OCI-LY3 (cell line): ENCODE results near the gene PARD6G.

ENCODE experiments used
- H2AFZ ChIP-seq: fragments of 200-600, 300-600 bp; shearing (Covaris generic); 2 replicates; pipeline ENCODE4 v1.6.0; 2014; ENCODE audit warnings: antibody characterized with exemption, low read depth, low read length
- H3K27ac ChIP-seq: fragments of 200-600, 300-600 bp; sonication (generic); 2 replicates; pipeline ENCODE4 v1.5.1; 2014; ENCODE audit warnings: mild to moderate bottlenecking, low read length, moderate library complexity, mixed read lengths
- H3K27me3 ChIP-seq: fragments of 200-600, 300-600 bp; sonication (generic); 2 replicates; pipeline ENCODE4 v1.6.1; 2014; ENCODE audit warnings: low read depth, low read length, mixed read lengths
- H3K36me3 ChIP-seq: fragments of 200-600, 300-600 bp; sonication (generic); replicated peaks from 2 replicates; pipeline ENCODE3; 2014; ENCODE audit warnings: low read depth, low read length, mixed read lengths
- H3K4me1 ChIP-seq: fragments of 300-600, 200-600 bp; sonication (generic); 2 replicates; pipeline ENCODE4 v1.6.1; 2014; ENCODE audit warnings: low read length, mixed read lengths
- H3K4me2 ChIP-seq: fragments of 200-600, 300-600 bp; sonication (generic); 2 replicates; pipeline ENCODE4 v1.6.1; 2014; ENCODE audit warnings: low read length, mixed read lengths
- H3K4me3 ChIP-seq: fragments of 300-600, 200-600 bp; sonication (generic); 2 replicates; pipeline ENCODE4 v1.5.1; 2014; ENCODE audit warnings: antibody characterized with exemption, mild to moderate bottlenecking, low read length, moderate library complexity
- H3K79me2 ChIP-seq: fragments of 300-600, 200-600 bp; shearing (Covaris generic); 2 replicates; pipeline ENCODE4 v1.6.1; 2014; ENCODE audit warnings: mild to moderate bottlenecking, low read length, mixed read lengths
- H3K9ac ChIP-seq: fragments of 300-600, 200-600 bp; shearing (Covaris generic); 2 replicates; pipeline ENCODE4 v1.6.0; 2014; ENCODE audit warnings: mild to moderate bottlenecking, low read length, moderate library complexity
- H3K9me3 ChIP-seq: fragments of 200-600, 300-600 bp; shearing (Covaris generic); 2 replicates; pipeline ENCODE4 v1.6.1; 2014; ENCODE audit warnings: low read length, mixed read lengths; ENCODE audit not compliant: insufficient read depth
- H4K20me1 ChIP-seq: fragments of 200-600, 300-600 bp; sonication (generic); 2 replicates; pipeline ENCODE4 v1.6.1; 2016; ENCODE audit warnings: low read length, mixed read lengths; ENCODE audit not compliant: insufficient read depth
- EZH2phosphoT487 ChIP-seq: fragments of 200-600 bp; shearing (Covaris generic); IDR thresholded peaks from 2 replicates; pipeline ENCODE4 v1.6.1; 2018; ENCODE audit warnings: antibody characterized with exemption, mixed run types, low read depth
- TF ChIP-seq, protein P1 (sequence below): fragments of 200-600, 300-600 bp; sonication (generic); IDR thresholded peaks from 2 replicates; pipeline ENCODE4 v1.5.1; 2014; ENCODE audit warnings: antibody characterized with exemption, low read length, low read depth

PARD6G gene

DNA sequence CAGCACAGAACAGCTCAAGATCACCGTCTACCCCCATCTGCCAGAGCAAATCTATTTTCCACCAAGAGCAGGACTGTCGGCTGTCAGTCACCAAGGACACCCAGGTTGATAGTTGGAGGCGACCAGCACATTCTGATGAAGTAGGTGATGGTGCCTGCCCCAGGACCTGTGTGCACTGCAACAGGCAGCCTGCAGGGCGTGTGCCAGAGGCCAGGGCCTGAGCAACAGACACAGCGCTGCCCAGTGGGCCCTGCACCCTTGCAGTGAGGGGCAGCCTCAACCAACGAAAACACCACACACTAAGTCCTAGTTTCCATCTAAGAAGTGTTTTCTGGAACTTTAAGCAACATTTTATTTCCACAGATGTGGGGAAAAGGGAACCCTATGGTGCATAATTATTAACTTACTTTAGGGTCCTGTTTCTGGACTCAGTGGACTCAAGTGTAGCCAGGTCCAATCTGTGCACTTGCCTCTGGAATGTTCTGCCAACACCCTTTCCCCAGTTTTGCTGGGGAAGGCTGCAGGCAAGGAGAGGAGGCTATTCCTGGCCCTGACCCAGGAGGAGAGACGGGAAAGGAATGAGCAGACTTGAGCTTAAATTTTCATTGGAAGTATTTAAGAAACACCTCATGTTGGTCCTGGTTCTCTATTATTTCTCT is 76.8 kb downstream of the PARD6G start:
- TF ChIP-seq EZH2phosphoT487, result no peak
- TF ChIP-seq, protein P1, sequence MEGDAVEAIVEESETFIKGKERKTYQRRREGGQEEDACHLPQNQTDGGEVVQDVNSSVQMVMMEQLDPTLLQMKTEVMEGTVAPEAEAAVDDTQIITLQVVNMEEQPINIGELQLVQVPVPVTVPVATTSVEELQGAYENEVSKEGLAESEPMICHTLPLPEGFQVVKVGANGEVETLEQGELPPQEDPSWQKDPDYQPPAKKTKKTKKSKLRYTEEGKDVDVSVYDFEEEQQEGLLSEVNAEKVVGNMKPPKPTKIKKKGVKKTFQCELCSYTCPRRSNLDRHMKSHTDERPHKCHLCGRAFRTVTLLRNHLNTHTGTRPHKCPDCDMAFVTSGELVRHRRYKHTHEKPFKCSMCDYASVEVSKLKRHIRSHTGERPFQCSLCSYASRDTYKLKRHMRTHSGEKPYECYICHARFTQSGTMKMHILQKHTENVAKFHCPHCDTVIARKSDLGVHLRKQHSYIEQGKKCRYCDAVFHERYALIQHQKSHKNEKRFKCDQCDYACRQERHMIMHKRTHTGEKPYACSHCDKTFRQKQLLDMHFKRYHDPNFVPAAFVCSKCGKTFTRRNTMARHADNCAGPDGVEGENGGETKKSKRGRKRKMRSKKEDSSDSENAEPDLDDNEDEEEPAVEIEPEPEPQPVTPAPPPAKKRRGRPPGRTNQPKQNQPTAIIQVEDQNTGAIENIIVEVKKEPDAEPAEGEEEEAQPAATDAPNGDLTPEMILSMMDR, result no peak
- Histone ChIP-seq H3K27me3 (peaks cover 43% of the 10 kb centered on the region), H3K36me3 (no peaks in the 10 kb centered on the region), H2AFZ (no peak overlapping the region), H3K4me2 (no peak overlapping the region), H3K9ac (no peak overlapping the region), H3K27ac (no peak overlapping the region), H3K79me2 (no peaks in the 10 kb centered on the region), H3K4me3 (no peak overlapping the region), H3K9me3 (no peaks in the 10 kb centered on the region), H3K4me1 (peaks cover 9% of the 10 kb centered on the region), H4K20me1 (peaks cover 22% of the 10 kb centered on the region)

- no peak overlapping the region for H3K4me2 ChIP-seq
Observed at GRCh38 chr18:80169607-80170006, 77.7 kb downstream of the PARD6G start.

GRCh38 chr18:80168982-80169381 is 78.3 kb downstream of the PARD6G start:
- Histone ChIP-seq H3K27me3 (peaks cover 32% of the 10 kb centered on the region), H3K36me3 (no peaks in the 10 kb centered on the region), H3K27ac (no peak overlapping the region), H2AFZ (no peak overlapping the region), H3K9ac (no peak overlapping the region), H3K4me3 (no peak overlapping the region), H3K9me3 (no peaks in the 10 kb centered on the region), H3K79me2 (no peaks in the 10 kb centered on the region), H3K4me1 (peaks cover 9% of the 10 kb centered on the region), H4K20me1 (peaks cover 16% of the 10 kb centered on the region), H3K4me2 (no peak overlapping the region)
- TF ChIP-seq, protein P1, result no peak
- no peak for TF ChIP-seq EZH2phosphoT487

More at GRCh38 chr18:80169607-80170006, 77.7 kb downstream of the PARD6G start:
- Histone ChIP-seq H3K9ac (no peak overlapping the region), H3K27ac (no peak overlapping the region), H3K79me2 (no peaks in the 10 kb centered on the region), H2AFZ (no peak overlapping the region), H3K4me1 (peaks cover 9% of the 10 kb centered on the region), H3K36me3 (no peaks in the 10 kb centered on the region), H3K4me3 (no peak overlapping the region), H3K27me3 (peaks cover 36% of the 10 kb centered on the region), H3K9me3 (no peaks in the 10 kb centered on the region), H4K20me1 (peaks cover 20% of the 10 kb centered on the region)
- no peak for TF ChIP-seq EZH2phosphoT487
- TF ChIP-seq, protein P1, result no peak

- Histone ChIP-seq H3K9ac (no peak overlapping the region), H3K9me3 (no peaks in the 10 kb centered on the region), H3K4me2 (no peak overlapping the region), H4K20me1 (peaks cover 12% of the 10 kb centered on the region; the same call in 1 of the 2 replicates), H3K27ac (no peak overlapping the region), H3K27me3 (peaks cover 26% of the 10 kb centered on the region), H2AFZ (no peak overlapping the region), H3K79me2 (no peaks in the 10 kb centered on the region), H3K36me3 (no peaks in the 10 kb centered on the region), H3K4me3 (no peak overlapping the region), H3K4me1 (peaks cover 9% of the 10 kb centered on the region)
- TF ChIP-seq EZH2phosphoT487, result no peak
- TF ChIP-seq, protein P1, result no peak
Observed at GRCh38 chr18:80168346-80168745, 79.0 kb downstream of the PARD6G start.
